Progenitor cell of endocrine pancreas (in vitro differentiated cells): ENCODE results near the gene DAND5. TPM values are rescaled to one million over a fixed set of nuclear protein-coding genes. Genes with fewer than 3 reads are reported as not detected.

Experiments
- DNase-seq: peaks from one replicate; pipeline ENCODE4 v3.0.0; 2021; ENCODE audit warnings: low spot score; ENCODE audit not compliant: unreplicated experiment
- H3K27ac Mint-ChIP-seq: 2 replicates; pipeline ENCODE4 v1.8.0; 2021; ENCODE audit warnings: mild to moderate bottlenecking, moderate library complexity, mixed read lengths
- H3K27me3 Mint-ChIP-seq: 2 replicates; pipeline ENCODE4 v1.8.0; 2021; ENCODE audit warnings: mixed read lengths
- H3K36me3 Mint-ChIP-seq: 2 replicates; pipeline ENCODE4 v1.8.0; 2022; ENCODE audit warnings: mixed read lengths; ENCODE audit not compliant: insufficient read depth
- H3K4me1 Mint-ChIP-seq: 2 replicates; pipeline ENCODE4 v1.8.0; 2021; ENCODE audit warnings: low read depth, mixed read lengths
- H3K4me3 Mint-ChIP-seq: 2 replicates; pipeline ENCODE4 v1.8.0; 2021; ENCODE audit warnings: low read depth, mild to moderate bottlenecking, moderate library complexity, mixed read lengths
- H3K9me3 Mint-ChIP-seq: 2 replicates; pipeline ENCODE4 v1.8.0; 2021; ENCODE audit warnings: low read depth, mixed read lengths
- CTCF ChIP-seq: fragments of 200-600 bp; sonication (generic); IDR thresholded peaks from one replicate; pipeline ENCODE4 v1.5.0; 2021; ENCODE audit warnings: antibody characterized with exemption, mild to moderate bottlenecking; ENCODE audit not compliant: unreplicated experiment
- total RNA-seq: library from RNA; stranded (reverse); gene quantifications from 2 replicates; pipeline ENCODE4 v1.2.1, GENCODE V29; 2021

DAND5 gene
- total RNA-seq, 1 donor from 2014 or later, result not detected

GRCh38 chr19:12937093-12937926 lies 32.1 kb upstream of the DAND5 start:
- Mint-ChIP-seq H3K4me3 (peak overlapping the region; percentile 97), H3K9me3 (no peaks in the 10 kb centered on the region), H3K27me3 (no peaks in the 10 kb centered on the region), H3K36me3 (peaks cover 20% of the 10 kb centered on the region), H3K27ac (peak overlapping the region; percentile 97), H3K4me1 (peaks cover 31% of the 10 kb centered on the region)
- no peak for DNase-seq
- no peak for TF ChIP-seq CTCF

GRCh38 chr19:12937927-12938778 lies 31.2 kb upstream of the DAND5 start, which contains the start of gene CALR:
TSS of gene CALR (plus strand) at chr19:12938609. CDS start at chr19:12938680, 71 bp downstream.
- Mint-ChIP-seq H3K4me3 (peak within 1 kb of the TSS; percentile 97), H3K27me3 (no peaks in the 10 kb centered on the region), H3K4me1 (peaks cover 23% of the 10 kb centered on the region), H3K9me3 (no peaks in the 10 kb centered on the region), H3K36me3 (peaks cover 23% of the 10 kb centered on the region), H3K27ac (peak within 1 kb of the TSS; percentile 97)
- DNase-seq, result peak; percentile 98
- TF ChIP-seq CTCF, result no peak

- peak; percentile 35 for TF ChIP-seq CTCF
- H3K27ac Mint-ChIP-seq, result peak overlapping the region; percentile 97
- H3K9me3 Mint-ChIP-seq, result no peaks in the 10 kb centered on the region
- DNase-seq, result no peak
- no peaks in the 10 kb centered on the region for H3K27me3 Mint-ChIP-seq
- H3K36me3 Mint-ChIP-seq, result peaks cover 30% of the 10 kb centered on the region
- H3K4me3 Mint-ChIP-seq, result peak overlapping the region; percentile 97
- H3K4me1 Mint-ChIP-seq, result peaks cover 23% of the 10 kb centered on the region
Measured at GRCh38 chr19:12938779-12939601, 30.4 kb upstream of the DAND5 start.

DNA sequence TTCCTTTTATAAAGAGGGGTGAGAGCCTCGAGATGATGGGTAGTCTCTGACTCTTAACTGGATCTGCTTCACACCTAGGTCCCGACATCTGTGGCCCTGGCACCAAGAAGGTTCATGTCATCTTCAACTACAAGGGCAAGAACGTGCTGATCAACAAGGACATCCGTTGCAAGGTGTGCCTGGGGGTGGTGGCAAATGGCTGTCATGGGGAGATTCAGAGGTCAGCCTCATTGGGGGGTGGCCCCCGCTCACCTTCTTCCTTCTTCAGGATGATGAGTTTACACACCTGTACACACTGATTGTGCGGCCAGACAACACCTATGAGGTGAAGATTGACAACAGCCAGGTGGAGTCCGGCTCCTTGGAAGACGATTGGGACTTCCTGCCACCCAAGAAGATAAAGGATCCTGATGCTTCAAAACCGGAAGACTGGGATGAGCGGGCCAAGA lies 29.4 kb upstream of the DAND5 start:
- no peaks in the 10 kb centered on the region for H3K27me3 Mint-ChIP-seq
- peak overlapping the region; percentile 97 for H3K27ac Mint-ChIP-seq
- DNase-seq, result no peak
- H3K4me1 Mint-ChIP-seq, result peaks cover 25% of the 10 kb centered on the region
- TF ChIP-seq CTCF, result no peak
- peak overlapping the region; percentile 97 for H3K4me3 Mint-ChIP-seq
- no peaks in the 10 kb centered on the region for H3K9me3 Mint-ChIP-seq
- peaks cover 32% of the 10 kb centered on the region for H3K36me3 Mint-ChIP-seq

DNA sequence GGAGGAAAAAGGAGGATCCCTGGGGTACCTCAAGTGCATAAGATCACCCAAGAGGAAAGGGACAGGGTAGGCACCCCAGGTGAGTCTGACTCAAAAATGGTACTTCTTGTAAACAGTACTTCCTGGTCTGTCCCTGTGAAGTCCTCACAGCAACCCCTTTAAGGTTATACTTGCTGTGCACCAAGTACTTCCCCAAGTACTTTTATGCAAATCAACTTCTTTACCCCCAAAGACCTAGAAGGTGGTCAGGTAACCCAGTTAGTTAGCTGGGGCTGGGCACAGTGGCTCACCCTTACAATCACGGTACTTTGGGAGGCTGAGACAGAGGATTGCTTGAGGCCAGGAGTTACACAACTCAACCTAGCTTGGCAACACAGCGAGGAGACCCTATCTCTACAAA lies 28.5 kb upstream of the DAND5 start:
- Mint-ChIP-seq H3K36me3 (peaks cover 32% of the 10 kb centered on the region), H3K27ac (peak overlapping the region; percentile 41), H3K4me3 (peak overlapping the region; percentile 56)

More for the DNA sequence above, 28.5 kb upstream of the DAND5 start:
- Mint-ChIP-seq H3K27me3 (no peaks in the 10 kb centered on the region), H3K9me3 (no peaks in the 10 kb centered on the region), H3K4me1 (peaks cover 25% of the 10 kb centered on the region)
- DNase-seq, result no peak
- no peak for TF ChIP-seq CTCF
